WTC11 (cell line): ENCODE measurements around the gene MORF4L2. TPM values are rescaled to one million over a fixed set of nuclear protein-coding genes. Genes with fewer than 3 reads are reported as not detected.
A peak's percentile ranks its signal among the peaks of the same experiment; 100 is the strongest.

Experiments used
- ATAC-seq: fragments of 200-7000 bp; cut with Tn5 transposase; 2 replicates; pipeline ENCODE4 v1.10.0; 2021; ENCODE audit warnings: mild to moderate bottlenecking, moderate library complexity
- CTCF ChIA-PET: fragments of 300-600 bp; sonication (Branson Sonifier 250); formaldehyde crosslinking; loops from one replicate; lab custom pipeline; 2021; ENCODE audit warnings: antibody characterized with exemption; lab: Charles Lee
- POLR2A ChIA-PET: fragments of 350-600 bp; sonication (Branson Sonifier 250); formaldehyde crosslinking; loops from one replicate; lab custom pipeline; 2021; ENCODE audit warnings: antibody characterized with exemption; lab: Charles Lee
- DNase-seq: peaks from one replicate; pipeline ENCODE4 v3.0.0; 2021; ENCODE audit warnings: low spot score
- H3K27ac Mint-ChIP-seq: 2 replicates; pipeline ENCODE4 v1.8.0; 2021; ENCODE audit warnings: mixed read lengths
- H3K27me3 Mint-ChIP-seq: 2 replicates; pipeline ENCODE4 v1.8.0; 2021; ENCODE audit warnings: low read depth, mild to moderate bottlenecking, moderate library complexity, mixed read lengths
- H3K36me3 Mint-ChIP-seq: 2 replicates; pipeline ENCODE4 v1.8.0; 2021; ENCODE audit warnings: mixed read lengths
- H3K4me1 Mint-ChIP-seq: 2 replicates; pipeline ENCODE4 v1.8.0; 2022; ENCODE audit warnings: mixed read lengths
- H3K4me3 Mint-ChIP-seq: 2 replicates; pipeline ENCODE4 v1.8.0; 2021; ENCODE audit warnings: mild to moderate bottlenecking, moderate library complexity, mixed read lengths
- H3K9me3 Mint-ChIP-seq: 2 replicates; pipeline ENCODE4 v1.8.0; 2021; ENCODE audit warnings: mixed read lengths
- ATF1 ChIP-seq: sonication (generic); formaldehyde crosslinking; IDR thresholded peaks from 2 replicates; pipeline ENCODE4 v1.8.1; 2023; ENCODE audit warnings: mild to moderate bottlenecking, moderate library complexity, missing genetic modification reagents
- ESRRA ChIP-seq: sonication (generic); formaldehyde crosslinking; IDR thresholded peaks from 2 replicates; pipeline ENCODE4 v1.8.1; 2022; ENCODE audit warnings: mild to moderate bottlenecking, missing genetic modification reagents, borderline replicate concordance
- GTF2I ChIP-seq: fragments of 250-450 bp; sonication (Bioruptor Pico); conservative IDR thresholded peaks from 2 replicates; pipeline ENCODE4 v1.4.0; 2021; ENCODE audit warnings: mild to moderate bottlenecking
- JUN ChIP-seq: sonication (generic); formaldehyde crosslinking; IDR thresholded peaks from 2 replicates; pipeline ENCODE4 v1.8.0; 2023; ENCODE audit warnings: mild to moderate bottlenecking, missing genetic modification reagents
- NFE2L1 ChIP-seq: sonication (generic); formaldehyde crosslinking; IDR thresholded peaks from 2 replicates; pipeline ENCODE4 v1.8.1; 2023; ENCODE audit warnings: missing genetic modification reagents
- NR2C2 ChIP-seq: sonication (generic); formaldehyde crosslinking; IDR thresholded peaks from 2 replicates; pipeline ENCODE4 v1.8.0; 2022; ENCODE audit warnings: mild to moderate bottlenecking, missing genetic modification reagents
- RELA ChIP-seq: sonication (generic); formaldehyde crosslinking; IDR thresholded peaks from 2 replicates; pipeline ENCODE4 v1.8.1; 2022; ENCODE audit warnings: missing genetic modification reagents, mild to moderate bottlenecking, borderline replicate concordance
- SOX15 ChIP-seq: fragments of 250-450 bp; sonication (Bioruptor Pico); IDR thresholded peaks from 2 replicates; pipeline ENCODE4 v1.9.0; 2021; ENCODE audit warnings: mild to moderate bottlenecking
- ZNF121 ChIP-seq: sonication (generic); formaldehyde crosslinking; IDR thresholded peaks from 2 replicates; pipeline ENCODE4 v1.8.0; 2023; ENCODE audit warnings: missing genetic modification reagents
- ZNF232 ChIP-seq: sonication (generic); formaldehyde crosslinking; IDR thresholded peaks from 2 replicates; pipeline ENCODE4 v1.8.0; 2022; ENCODE audit warnings: mild to moderate bottlenecking, missing genetic modification reagents
- ZNF317 ChIP-seq: sonication (generic); formaldehyde crosslinking; IDR thresholded peaks from 2 replicates; pipeline ENCODE4 v1.8.1; 2023; ENCODE audit warnings: low read depth, mild to moderate bottlenecking, moderate library complexity, missing genetic modification reagents, borderline replicate concordance
- ZNF423 ChIP-seq: fragments of 250-450 bp; sonication (Bioruptor Pico); IDR thresholded peaks from 2 replicates; pipeline ENCODE4 v2.1.2; 2022; ENCODE audit warnings: mild to moderate bottlenecking, moderate library complexity
- total RNA-seq: library from RNA; stranded (reverse); gene quantifications from 3 replicates; pipeline ENCODE4 v1.2.3, GENCODE V29; 2021
- TF ChIP-seq, protein P1 (sequence below): sonication (generic); formaldehyde crosslinking; IDR thresholded peaks from 2 replicates; pipeline ENCODE4 v1.8.0; 2022; ENCODE audit warnings: mild to moderate bottlenecking, missing genetic modification reagents
- TF ChIP-seq, protein P2 (sequence below): sonication (generic); formaldehyde crosslinking; IDR thresholded peaks from 2 replicates; pipeline ENCODE4 v1.8.1; 2023; ENCODE audit warnings: mild to moderate bottlenecking, missing genetic modification reagents, moderate library complexity
- TF ChIP-seq, protein P3 (sequence below): sonication (generic); formaldehyde crosslinking; IDR thresholded peaks from 2 replicates; pipeline ENCODE4 v1.8.0; 2022; ENCODE audit warnings: mild to moderate bottlenecking, missing genetic modification reagents
- TF ChIP-seq, protein P4 (sequence below): fragments of 200-600 bp; IDR thresholded peaks from 2 replicates; pipeline ENCODE4 v1.8.0; 2022; ENCODE audit warnings: antibody characterized with exemption
- TF ChIP-seq, protein P5 (sequence below): sonication (generic); formaldehyde crosslinking; IDR thresholded peaks from 2 replicates; pipeline ENCODE4 v1.8.0; 2022; ENCODE audit warnings: missing genetic modification reagents
- TF ChIP-seq, protein P6 (sequence below): sonication (generic); formaldehyde crosslinking; IDR thresholded peaks from 2 replicates; pipeline ENCODE4 v1.8.1; 2023; ENCODE audit warnings: mild to moderate bottlenecking, missing genetic modification reagents, moderate library complexity
- TF ChIP-seq, protein P7 (sequence below): fragments of 250-450 bp; sonication (Bioruptor Pico); IDR thresholded peaks from 2 replicates; pipeline ENCODE4 v1.8.0; 2021; ENCODE audit warnings: mild to moderate bottlenecking

The MORF4L2 gene
- total RNA-seq, 1 experiment from 2014 or later = 355 TPM

DNA sequence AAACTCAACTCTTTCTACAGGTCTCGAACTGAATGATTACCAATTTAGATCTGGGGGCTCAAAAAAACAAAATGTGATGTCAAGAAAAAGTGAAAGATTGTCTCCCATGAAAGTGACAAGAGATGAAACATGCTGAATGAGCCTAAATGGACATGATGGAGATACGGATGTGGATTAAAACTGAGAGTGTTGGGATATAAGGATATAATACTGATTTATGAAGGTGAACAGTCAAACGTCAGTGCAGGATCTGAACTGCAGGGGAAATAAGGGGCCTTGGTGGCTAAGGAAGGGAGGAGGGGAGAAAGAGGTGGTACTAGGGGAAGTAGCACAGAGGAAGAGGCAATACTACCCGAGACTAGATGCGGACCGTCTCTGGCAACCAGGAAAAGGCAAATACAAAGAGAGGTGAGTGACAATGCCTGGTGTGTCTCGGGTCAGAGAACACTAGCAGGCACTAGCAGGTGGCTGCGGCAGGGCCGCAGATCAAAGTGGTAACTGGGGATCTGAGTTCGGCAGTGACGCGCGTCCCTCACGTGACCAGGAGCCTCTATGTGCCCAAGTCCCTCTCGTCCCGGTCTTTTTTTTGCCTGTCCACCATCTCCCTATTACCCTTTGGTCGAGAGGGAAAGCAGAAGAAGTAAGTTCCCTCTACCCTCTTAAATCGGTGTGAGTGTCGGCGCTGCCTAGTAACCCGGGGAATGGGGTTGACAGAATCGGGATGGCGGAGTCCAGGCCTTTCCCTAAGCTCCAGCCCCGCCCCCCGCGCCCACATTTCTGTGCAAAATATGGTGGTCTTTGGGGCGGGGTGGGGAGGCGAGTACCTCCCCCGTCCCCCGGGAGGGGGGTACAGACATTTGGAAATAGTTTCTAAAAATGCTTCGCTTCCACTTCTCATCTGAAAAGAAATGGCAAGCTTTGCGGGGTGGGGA is 57.8 kb downstream of the MORF4L2 start, which contains the start of gene TCEAL1:
TCEAL1 (plus strand) TSS at position 590 of the 932 bp plus-strand sequence. CDS start 942 bp downstream, outside the sequence.
- Mint-ChIP-seq H3K4me3 (peak within 1 kb of the TSS; percentile 90), H3K36me3 (no peaks in the 10 kb centered on the region), H3K4me1 (peaks cover 13% of the 10 kb centered on the region), H3K9me3 (no peaks in the 10 kb centered on the region), H3K27ac (peak within 1 kb of the TSS; percentile 95), H3K27me3 (no peaks in the 10 kb centered on the region)
- POLR2A ChIA-PET = interaction anchor here (0.6 to 1.4 kb wide), 5 partner anchors 10 to 728 kb away, joined by 3 to 8 read pairs (median 5); no protein-coding TSS in a partner anchor
- DNase-seq (peak; percentile 33), ATAC-seq (peak; percentile 10)
- TF ChIP-seq, protein P1, sequence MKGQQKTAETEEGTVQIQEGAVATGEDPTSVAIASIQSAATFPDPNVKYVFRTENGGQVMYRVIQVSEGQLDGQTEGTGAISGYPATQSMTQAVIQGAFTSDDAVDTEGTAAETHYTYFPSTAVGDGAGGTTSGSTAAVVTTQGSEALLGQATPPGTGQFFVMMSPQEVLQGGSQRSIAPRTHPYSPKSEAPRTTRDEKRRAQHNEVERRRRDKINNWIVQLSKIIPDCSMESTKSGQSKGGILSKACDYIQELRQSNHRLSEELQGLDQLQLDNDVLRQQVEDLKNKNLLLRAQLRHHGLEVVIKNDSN = peak; percentile 94
- TF ChIP-seq ZNF121 (CRISPR knock-in tag) = no peak
- no peak for TF ChIP-seq ZNF317
- TF ChIP-seq JUN (CRISPR knock-in tag) = no peak
- TF ChIP-seq, protein P2, sequence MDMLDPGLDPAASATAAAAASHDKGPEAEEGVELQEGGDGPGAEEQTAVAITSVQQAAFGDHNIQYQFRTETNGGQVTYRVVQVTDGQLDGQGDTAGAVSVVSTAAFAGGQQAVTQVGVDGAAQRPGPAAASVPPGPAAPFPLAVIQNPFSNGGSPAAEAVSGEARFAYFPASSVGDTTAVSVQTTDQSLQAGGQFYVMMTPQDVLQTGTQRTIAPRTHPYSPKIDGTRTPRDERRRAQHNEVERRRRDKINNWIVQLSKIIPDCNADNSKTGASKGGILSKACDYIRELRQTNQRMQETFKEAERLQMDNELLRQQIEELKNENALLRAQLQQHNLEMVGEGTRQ = peak; percentile 93
- no peak for TF ChIP-seq GTF2I (CRISPR knock-in tag)
- CTCF ChIA-PET = interaction anchor here (1.1 to 2.2 kb wide), 7 partner anchors 10 to 217 kb away, joined by 3 to 23 read pairs (median 4); no protein-coding TSS in a partner anchor

DNA sequence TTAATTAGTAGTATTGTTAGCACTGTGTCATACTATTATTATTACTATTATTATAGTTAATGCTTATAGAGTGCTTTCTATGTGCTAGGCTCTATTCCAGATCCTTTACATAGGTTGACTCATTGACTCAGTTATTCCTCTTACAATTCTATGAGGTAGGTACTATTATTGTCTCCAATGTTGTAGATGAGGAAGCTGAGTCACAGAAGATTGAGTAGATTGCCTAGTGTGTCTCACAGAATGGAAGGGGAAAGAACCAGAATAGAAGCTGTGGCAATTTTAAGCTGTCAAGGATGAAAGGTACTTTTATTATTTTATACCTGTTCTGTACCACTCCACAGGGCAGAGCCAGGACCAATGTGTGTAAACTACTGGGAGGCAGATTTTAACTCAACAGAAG is 59.6 kb downstream of the MORF4L2 start:
- CTCF ChIA-PET = no interaction called here

More for the DNA sequence above, 59.6 kb downstream of the MORF4L2 start:
- H3K4me1 Mint-ChIP-seq = peaks cover 13% of the 10 kb centered on the region
- no peaks in the 10 kb centered on the region for H3K9me3 Mint-ChIP-seq
- DNase-seq = no peak
- no peak for TF ChIP-seq NFE2L1
- TF ChIP-seq, protein P2 = no peak
- no peak for TF ChIP-seq SOX15 (CRISPR knock-in tag)
- no peak for TF ChIP-seq ZNF232 (CRISPR knock-in tag)
- TF ChIP-seq, protein P3, sequence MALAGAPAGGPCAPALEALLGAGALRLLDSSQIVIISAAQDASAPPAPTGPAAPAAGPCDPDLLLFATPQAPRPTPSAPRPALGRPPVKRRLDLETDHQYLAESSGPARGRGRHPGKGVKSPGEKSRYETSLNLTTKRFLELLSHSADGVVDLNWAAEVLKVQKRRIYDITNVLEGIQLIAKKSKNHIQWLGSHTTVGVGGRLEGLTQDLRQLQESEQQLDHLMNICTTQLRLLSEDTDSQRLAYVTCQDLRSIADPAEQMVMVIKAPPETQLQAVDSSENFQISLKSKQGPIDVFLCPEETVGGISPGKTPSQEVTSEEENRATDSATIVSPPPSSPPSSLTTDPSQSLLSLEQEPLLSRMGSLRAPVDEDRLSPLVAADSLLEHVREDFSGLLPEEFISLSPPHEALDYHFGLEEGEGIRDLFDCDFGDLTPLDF (CRISPR knock-in tag) = no peak
- TF ChIP-seq, protein P4, sequence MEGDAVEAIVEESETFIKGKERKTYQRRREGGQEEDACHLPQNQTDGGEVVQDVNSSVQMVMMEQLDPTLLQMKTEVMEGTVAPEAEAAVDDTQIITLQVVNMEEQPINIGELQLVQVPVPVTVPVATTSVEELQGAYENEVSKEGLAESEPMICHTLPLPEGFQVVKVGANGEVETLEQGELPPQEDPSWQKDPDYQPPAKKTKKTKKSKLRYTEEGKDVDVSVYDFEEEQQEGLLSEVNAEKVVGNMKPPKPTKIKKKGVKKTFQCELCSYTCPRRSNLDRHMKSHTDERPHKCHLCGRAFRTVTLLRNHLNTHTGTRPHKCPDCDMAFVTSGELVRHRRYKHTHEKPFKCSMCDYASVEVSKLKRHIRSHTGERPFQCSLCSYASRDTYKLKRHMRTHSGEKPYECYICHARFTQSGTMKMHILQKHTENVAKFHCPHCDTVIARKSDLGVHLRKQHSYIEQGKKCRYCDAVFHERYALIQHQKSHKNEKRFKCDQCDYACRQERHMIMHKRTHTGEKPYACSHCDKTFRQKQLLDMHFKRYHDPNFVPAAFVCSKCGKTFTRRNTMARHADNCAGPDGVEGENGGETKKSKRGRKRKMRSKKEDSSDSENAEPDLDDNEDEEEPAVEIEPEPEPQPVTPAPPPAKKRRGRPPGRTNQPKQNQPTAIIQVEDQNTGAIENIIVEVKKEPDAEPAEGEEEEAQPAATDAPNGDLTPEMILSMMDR = no peak
- TF ChIP-seq, protein P5, sequence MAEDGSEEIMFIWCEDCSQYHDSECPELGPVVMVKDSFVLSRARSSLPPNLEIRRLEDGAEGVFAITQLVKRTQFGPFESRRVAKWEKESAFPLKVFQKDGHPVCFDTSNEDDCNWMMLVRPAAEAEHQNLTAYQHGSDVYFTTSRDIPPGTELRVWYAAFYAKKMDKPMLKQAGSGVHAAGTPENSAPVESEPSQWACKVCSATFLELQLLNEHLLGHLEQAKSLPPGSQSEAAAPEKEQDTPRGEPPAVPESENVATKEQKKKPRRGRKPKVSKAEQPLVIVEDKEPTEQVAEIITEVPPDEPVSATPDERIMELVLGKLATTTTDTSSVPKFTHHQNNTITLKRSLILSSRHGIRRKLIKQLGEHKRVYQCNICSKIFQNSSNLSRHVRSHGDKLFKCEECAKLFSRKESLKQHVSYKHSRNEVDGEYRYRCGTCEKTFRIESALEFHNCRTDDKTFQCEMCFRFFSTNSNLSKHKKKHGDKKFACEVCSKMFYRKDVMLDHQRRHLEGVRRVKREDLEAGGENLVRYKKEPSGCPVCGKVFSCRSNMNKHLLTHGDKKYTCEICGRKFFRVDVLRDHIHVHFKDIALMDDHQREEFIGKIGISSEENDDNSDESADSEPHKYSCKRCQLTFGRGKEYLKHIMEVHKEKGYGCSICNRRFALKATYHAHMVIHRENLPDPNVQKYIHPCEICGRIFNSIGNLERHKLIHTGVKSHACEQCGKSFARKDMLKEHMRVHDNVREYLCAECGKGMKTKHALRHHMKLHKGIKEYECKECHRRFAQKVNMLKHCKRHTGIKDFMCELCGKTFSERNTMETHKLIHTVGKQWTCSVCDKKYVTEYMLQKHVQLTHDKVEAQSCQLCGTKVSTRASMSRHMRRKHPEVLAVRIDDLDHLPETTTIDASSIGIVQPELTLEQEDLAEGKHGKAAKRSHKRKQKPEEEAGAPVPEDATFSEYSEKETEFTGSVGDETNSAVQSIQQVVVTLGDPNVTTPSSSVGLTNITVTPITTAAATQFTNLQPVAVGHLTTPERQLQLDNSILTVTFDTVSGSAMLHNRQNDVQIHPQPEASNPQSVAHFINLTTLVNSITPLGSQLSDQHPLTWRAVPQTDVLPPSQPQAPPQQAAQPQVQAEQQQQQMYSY = no peak
- TF ChIP-seq, protein P6, sequence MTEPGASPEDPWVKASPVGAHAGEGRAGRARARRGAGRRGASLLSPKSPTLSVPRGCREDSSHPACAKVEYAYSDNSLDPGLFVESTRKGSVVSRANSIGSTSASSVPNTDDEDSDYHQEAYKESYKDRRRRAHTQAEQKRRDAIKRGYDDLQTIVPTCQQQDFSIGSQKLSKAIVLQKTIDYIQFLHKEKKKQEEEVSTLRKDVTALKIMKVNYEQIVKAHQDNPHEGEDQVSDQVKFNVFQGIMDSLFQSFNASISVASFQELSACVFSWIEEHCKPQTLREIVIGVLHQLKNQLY (CRISPR knock-in tag) = no peak
- TF ChIP-seq, protein P7, sequence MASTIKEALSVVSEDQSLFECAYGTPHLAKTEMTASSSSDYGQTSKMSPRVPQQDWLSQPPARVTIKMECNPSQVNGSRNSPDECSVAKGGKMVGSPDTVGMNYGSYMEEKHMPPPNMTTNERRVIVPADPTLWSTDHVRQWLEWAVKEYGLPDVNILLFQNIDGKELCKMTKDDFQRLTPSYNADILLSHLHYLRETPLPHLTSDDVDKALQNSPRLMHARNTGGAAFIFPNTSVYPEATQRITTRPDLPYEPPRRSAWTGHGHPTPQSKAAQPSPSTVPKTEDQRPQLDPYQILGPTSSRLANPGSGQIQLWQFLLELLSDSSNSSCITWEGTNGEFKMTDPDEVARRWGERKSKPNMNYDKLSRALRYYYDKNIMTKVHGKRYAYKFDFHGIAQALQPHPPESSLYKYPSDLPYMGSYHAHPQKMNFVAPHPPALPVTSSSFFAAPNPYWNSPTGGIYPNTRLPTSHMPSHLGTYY (CRISPR knock-in tag) = no peak
- no peak for TF ChIP-seq ZNF423 (CRISPR knock-in tag)
- no peak for TF ChIP-seq NR2C2 (CRISPR knock-in tag)
- no peak for TF ChIP-seq RELA
- TF ChIP-seq ATF1 (CRISPR knock-in tag) = no peak
- TF ChIP-seq ESRRA (CRISPR knock-in tag) = no peak
- no peak for ATAC-seq
- H3K27me3 Mint-ChIP-seq = no peaks in the 10 kb centered on the region
- H3K4me3 Mint-ChIP-seq = no peak overlapping the region
- no peak overlapping the region for H3K27ac Mint-ChIP-seq
- POLR2A ChIA-PET = no interaction called here
- H3K36me3 Mint-ChIP-seq = no peaks in the 10 kb centered on the region
